HG03378 (cell line): ENCODE measurements around the gene IFT25.

Source experiments
- ATAC-seq: cut with Tn5 transposase; IDR thresholded peaks from one replicate; pipeline ENCODE4 v1.9.1; 2021; ENCODE audit warnings: mild to moderate bottlenecking, moderate library complexity; ENCODE audit not compliant: unreplicated experiment

IFT25 gene

GRCh38 chr1:53930932-53931331 lies 14.6 kb downstream of the IFT25 start:
- ATAC-seq: no peak

DNA sequence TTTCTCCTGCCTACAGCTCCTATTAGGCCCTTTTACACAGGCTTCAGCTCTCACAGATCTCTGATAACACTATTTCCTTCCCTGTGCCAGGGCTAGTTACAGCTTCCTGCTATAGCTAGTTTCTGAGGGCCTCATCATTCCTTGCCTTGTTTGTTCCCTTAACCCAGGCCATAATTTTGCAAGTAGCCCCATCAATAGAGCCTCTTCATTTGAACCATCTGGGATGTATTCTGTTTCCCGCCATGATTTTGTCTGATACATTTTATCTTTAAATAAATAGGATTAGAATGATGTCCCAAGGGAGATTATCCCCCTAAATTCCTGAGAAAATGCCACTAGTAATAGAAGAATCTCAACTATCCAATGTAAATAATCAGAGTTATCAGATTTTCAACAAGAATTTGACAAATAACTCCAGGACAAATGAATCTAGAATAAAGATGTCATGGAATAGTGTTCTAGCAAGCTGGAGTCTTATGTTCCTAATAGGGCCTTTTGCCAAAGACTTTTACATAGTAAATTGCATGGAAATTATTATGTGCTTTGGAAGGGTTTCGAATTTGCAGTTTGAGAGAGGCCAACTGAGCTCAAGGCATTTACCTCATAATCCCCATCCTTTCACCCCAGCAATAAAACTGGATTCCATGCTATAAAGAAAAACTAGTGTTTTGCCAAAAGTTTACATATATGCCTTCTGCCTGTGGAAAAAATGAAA lies 16.1 kb downstream of the IFT25 start:
- ATAC-seq: no peak

GRCh38 chr1:53927376-53927881 lies 18.1 kb downstream of the IFT25 start:
- ATAC-seq: no peak

GRCh38 chr1:53919675-53920066 lies 25.8 kb downstream of the IFT25 start:
- ATAC-seq: no peak

DNA sequence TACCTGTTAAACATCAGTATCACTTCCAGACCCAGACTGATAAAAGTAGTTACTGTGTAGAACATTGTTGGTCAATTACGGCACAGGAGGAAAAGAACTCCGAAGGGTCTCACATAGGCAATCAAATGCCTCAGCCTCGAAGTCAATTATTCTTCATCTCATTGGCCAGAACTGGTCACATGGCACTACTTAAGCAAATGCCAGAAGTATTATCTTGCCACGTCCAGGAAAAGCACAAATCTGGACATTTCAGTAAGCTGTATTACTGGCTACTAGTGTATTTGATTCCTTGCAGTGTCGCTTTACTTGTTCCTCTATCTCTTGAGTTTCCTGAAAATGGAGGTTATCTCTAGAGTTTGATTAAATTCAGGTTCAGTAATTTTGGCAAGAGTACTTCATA lies 27.2 kb downstream of the IFT25 start:
- no peak for ATAC-seq

GRCh38 chr1:53913352-53914033 lies 32.0 kb downstream of the IFT25 start:
- no peak for ATAC-seq

GRCh38 chr1:53911442-53911841 lies 34.1 kb downstream of the IFT25 start:
- ATAC-seq: no peak

DNA sequence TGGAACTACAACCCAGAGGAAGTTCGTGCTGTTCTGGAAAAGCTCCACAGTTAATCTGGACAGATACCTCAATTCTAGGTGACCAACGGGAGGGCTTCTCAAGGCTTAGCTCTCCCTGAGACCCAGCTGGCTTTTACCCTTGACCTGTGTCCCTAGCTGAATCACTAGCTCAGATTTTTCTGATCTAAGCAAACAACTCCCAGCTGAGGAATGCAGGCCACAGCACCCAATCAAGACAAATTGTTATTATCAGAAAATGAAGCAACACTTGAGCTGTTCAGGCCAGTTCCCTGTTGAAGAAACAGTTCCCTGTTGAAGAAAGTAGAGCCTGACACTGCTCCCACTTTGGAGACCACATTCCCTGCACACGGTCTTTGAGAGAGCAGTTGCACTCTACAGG lies 35.6 kb downstream of the IFT25 start:
- no peak for ATAC-seq

GRCh38 chr1:53906121-53906520 lies 39.4 kb downstream of the IFT25 start:
- no peak for ATAC-seq

DNA sequence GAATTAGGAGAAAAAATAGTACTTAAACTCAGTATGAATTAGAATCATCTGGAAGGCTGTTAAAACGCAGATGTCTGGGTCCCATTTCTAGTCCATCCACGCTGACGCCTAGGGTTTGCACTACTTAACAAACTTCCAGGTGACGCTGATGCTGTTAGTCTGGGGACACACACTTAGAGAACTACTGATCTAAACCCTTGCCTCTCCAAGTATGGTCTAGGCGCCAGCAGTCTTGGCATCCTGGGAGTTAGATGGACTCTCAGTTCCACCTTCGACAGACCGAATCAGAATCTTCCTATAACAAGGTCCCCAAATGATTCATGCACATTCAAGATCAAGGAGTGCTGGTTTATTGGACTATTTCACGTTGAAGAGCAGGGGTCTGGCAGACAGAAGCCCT lies 40.0 kb downstream of the IFT25 start:
- ATAC-seq: no peak

- no peak for ATAC-seq
Measured at GRCh38 chr1:53902235-53903138, 43.0 kb downstream of the IFT25 start.

- no peak for ATAC-seq
Measured at GRCh38 chr1:53899708-53900107, 45.8 kb downstream of the IFT25 start.

DNA sequence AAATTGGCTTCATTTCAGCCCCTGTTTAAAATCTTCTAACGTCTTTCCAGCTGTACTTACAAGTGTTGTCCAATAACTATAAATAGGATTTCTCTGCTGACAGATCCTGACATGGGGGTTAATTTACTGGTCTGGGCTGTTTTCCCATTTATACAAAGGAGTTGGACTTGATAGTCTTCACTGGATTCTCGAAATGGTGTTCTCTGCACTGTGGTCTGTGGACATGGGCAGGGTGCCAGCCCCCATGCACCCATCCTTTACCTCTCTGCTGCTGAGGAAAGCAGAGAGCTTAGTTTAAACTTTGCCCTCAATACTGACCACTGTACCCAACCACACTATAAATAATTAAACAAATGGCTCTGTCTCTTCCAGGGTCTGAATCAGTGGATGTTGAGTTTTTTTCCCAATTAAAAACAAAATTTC lies 46.3 kb downstream of the IFT25 start:
- ATAC-seq: no peak

DNA sequence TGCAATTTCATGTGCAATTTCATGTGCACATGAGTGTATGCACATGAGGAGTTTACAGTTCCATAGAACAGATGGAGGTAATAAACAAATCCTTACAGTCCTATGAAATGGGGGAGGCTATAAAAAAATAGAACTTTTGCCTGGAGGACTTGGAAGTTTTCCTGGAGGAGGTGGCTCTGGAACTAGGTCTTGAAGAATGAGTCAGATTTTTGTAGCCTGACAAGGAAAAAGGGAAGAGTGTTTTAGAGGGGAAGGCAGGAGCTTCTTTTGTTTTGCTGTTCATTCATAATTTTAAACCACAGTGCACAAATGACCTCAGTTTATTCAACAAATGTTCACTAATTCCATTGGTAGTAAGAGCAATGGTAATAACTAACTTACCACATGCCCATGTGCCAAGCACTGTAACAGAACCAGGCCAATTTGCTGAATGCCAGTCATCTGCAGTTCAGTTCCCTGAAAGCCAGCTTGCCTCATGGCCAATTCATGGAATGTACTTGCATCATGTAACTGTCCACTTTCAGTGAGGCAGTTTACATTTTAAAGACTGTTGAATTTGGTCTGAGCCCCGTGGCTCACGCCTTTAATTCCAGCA lies 48.8 kb downstream of the IFT25 start:
- ATAC-seq: no peak

- no peak for ATAC-seq
Measured at GRCh38 chr1:53895421-53895820, 50.1 kb downstream of the IFT25 start.

- no peak for ATAC-seq
Measured at GRCh38 chr1:53894644-53895043, 50.9 kb downstream of the IFT25 start.

- no peak for ATAC-seq
Measured at GRCh38 chr1:53893999-53894636, 51.4 kb downstream of the IFT25 start, which contains the start of gene DIO1. TSS of gene DIO1 (plus strand) at chr1:53894187. CDS start at chr1:53894211, 24 bp downstream.

DNA sequence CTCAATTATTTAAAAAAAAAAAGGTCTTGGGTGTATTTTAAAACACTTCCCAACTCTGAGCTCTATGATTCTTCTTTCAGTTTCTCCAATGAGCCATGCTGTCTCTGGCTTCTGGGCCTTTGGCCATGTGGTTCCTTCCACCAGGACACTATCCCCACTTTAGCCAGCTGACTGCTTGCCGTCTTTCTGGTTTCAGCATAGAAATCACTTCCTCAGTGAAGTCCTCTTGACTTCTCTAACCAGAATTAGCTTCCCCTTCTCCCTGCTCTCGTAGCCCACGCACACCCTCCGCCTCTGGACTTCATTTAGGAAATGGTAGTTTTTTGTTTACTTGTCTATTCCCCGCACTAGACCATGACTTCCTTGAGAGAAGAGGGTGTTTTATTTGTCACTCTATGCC lies 52.6 kb downstream of the IFT25 start:
- ATAC-seq: no peak

DNA sequence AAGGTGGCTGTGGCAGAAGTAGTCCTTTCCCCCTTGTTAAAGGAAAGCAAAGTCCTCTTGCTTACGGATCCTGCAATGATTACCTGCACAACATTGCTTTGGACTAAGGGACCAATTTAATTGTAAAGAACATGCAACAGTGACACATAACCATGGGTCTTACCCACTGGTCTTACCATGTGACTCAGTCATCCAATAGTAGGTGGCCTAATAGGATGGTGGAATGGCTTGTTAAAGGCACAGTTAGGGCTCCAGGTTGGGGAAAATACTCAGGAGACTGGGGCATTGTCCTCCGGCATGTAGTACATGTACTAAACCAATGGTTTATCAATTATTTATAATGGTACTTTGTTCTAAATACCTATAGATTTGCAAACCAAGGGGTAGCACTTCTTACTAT lies 53.8 kb downstream of the IFT25 start:
- ATAC-seq: no peak

DNA sequence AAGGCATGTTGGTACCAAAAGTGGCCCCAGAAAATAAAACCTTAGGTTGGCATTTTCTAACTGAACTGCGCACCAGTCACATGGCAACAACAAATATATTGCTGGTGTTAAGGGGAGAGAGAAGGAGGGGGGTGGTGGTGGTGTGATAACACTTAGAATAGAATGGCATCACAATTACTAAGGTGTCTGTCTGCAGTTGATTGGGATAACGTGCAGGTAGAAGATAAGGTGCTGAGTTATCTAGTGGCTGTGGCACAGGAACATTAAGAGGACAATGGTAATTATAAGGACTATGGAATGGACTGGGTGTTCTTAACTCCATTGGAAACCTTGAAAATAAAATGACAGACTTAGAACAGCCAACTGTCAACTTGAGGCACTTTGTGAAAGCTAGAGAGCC lies 54.5 kb downstream of the IFT25 start:
- no peak for ATAC-seq
